ENCODE results near the gene NPHS1. TPM values are rescaled to one million over a fixed set of nuclear protein-coding genes. Genes with fewer than 3 reads are reported as not detected.
"Not testable (repeated sequence)": the region's sequence is repeated elsewhere in the genome, so short reads cannot be mapped to it uniquely, and the experiment has no call there.

The NPHS1 gene
- not detected for total RNA-seq
- long read RNA-seq, result 0 reads

GRCh38 chr19:35852029-35852780 is at the start of gene NPHS1:
TSS of gene NPHS1 (minus strand) at chr19:35852504. CDS start at chr19:35851837, 667 bp downstream.
- DNase-seq (ENCODE audit: low spot score), result no peak

GRCh38 chr19:35901055-35901644 is 48.8 kb upstream of the NPHS1 start:
- intact Hi-C loops (cut with DNase I), result no loop called here
- no peak for DNase-seq (ENCODE audit: low spot score)

More at GRCh38 chr19:35852029-35852780, at the start of gene NPHS1:
- intact Hi-C loops (cut with DNase I), result no loop called here

- intact Hi-C loops (cut with DNase I), result loop anchor here (2.0 kb wide), 1 partner anchor 31 kb away; no protein-coding TSS in a partner anchor
Measured at GRCh38 chr19:35899547-35900214, 47.4 kb upstream of the NPHS1 start.

GRCh38 chr19:35898499-35898809 is 46.1 kb upstream of the NPHS1 start:
- intact Hi-C loops (cut with DNase I), result loop anchor here (2.0 kb wide), 1 partner anchor 32 kb away; no protein-coding TSS in a partner anchor
- DNase-seq (ENCODE audit: low spot score), result no peak

More at GRCh38 chr19:35899547-35900214, 47.4 kb upstream of the NPHS1 start:
- DNase-seq (ENCODE audit: low spot score), result peak; percentile 93

GRCh38 chr19:35897706-35898451 is 45.6 kb upstream of the NPHS1 start:
- intact Hi-C loops (cut with DNase I), result loop anchor here (2.0 kb wide), 1 partner anchor 33 kb away; no protein-coding TSS in a partner anchor
- DNase-seq (ENCODE audit: low spot score), result no peak

GRCh38 chr19:35896643-35897040 is 44.3 kb upstream of the NPHS1 start:
- intact Hi-C loops (cut with DNase I), result no loop called here
- no peak for DNase-seq (ENCODE audit: low spot score)

GRCh38 chr19:35895911-35896642 is 43.8 kb upstream of the NPHS1 start:
- DNase-seq (ENCODE audit: low spot score), result no peak
- intact Hi-C loops (cut with DNase I), result no loop called here

- intact Hi-C loops (cut with DNase I), result no loop called here
- no peak for DNase-seq (ENCODE audit: low spot score)
Measured at GRCh38 chr19:35894342-35894741, 42.0 kb upstream of the NPHS1 start.

GRCh38 chr19:35891819-35892218 is 39.5 kb upstream of the NPHS1 start:
- DNase-seq (ENCODE audit: low spot score); intact Hi-C loops (cut with DNase I): not testable (repeated sequence)

GRCh38 chr19:35890113-35890650 is 37.9 kb upstream of the NPHS1 start:
- intact Hi-C loops (cut with DNase I), result no loop called here
- no peak for DNase-seq (ENCODE audit: low spot score)

GRCh38 chr19:35889370-35890112 is 37.2 kb upstream of the NPHS1 start:
- intact Hi-C loops (cut with DNase I), result no loop called here
- no peak for DNase-seq (ENCODE audit: low spot score)

GRCh38 chr19:35888398-35888797 is 36.1 kb upstream of the NPHS1 start:
- intact Hi-C loops (cut with DNase I), result no loop called here
- DNase-seq (ENCODE audit: low spot score), result no peak

- intact Hi-C loops (cut with DNase I), result no loop called here
- no peak for DNase-seq (ENCODE audit: low spot score)
Measured at GRCh38 chr19:35887197-35887596, 34.9 kb upstream of the NPHS1 start.

- DNase-seq (ENCODE audit: low spot score), result no peak
- intact Hi-C loops (cut with DNase I), result no loop called here
Measured at GRCh38 chr19:35885904-35886303, 33.6 kb upstream of the NPHS1 start.

GRCh38 chr19:35885225-35885738 is 33.0 kb upstream of the NPHS1 start:
- no peak for DNase-seq (ENCODE audit: low spot score)
- intact Hi-C loops (cut with DNase I), result no loop called here

GRCh38 chr19:35883882-35884281 is 31.6 kb upstream of the NPHS1 start:
- DNase-seq (ENCODE audit: low spot score), result no peak
- intact Hi-C loops (cut with DNase I), result no loop called here

GRCh38 chr19:35882114-35882832 is 30.0 kb upstream of the NPHS1 start:
- no peak for DNase-seq (ENCODE audit: low spot score)
- intact Hi-C loops (cut with DNase I), result no loop called here
